CD4-positive, alpha-beta memory T cell (primary cell): ENCODE measurements around the gene TBC1D32. TPM values are rescaled to one million over a fixed set of nuclear protein-coding genes. Genes with fewer than 3 reads are reported as not detected.
"Not testable (repeated sequence)": the region's sequence is repeated elsewhere in the genome, so short reads cannot be mapped to it uniquely, and the experiment has no call there.

Source experiments
- CTCF ChIA-PET: fragments of 350-600 bp; sonication (Branson Sonifier 250); formaldehyde crosslinking; loops from one replicate; lab custom pipeline; 2021; ENCODE audit warnings: inconsistent platforms; ENCODE audit not compliant: partially characterized antibody; lab: Charles Lee
- POLR2A ChIA-PET: fragments of 350-600 bp; sonication (Branson Sonifier 250); formaldehyde crosslinking; loops from one replicate; lab custom pipeline; 2021; ENCODE audit not compliant: partially characterized antibody; lab: Charles Lee
- DNase-seq, 5 donors: peaks; one replicate each; pipeline versions ENCODE4 v3.0.0 to v3.0.0-alpha.2; 2020 to 2022; ENCODE audit warnings: mixed read lengths in 1 of 5
- H3K27ac ChIP-seq: one replicate; pipeline ENCODE4 v1.7.0; 2013; ENCODE audit warnings: low read depth, low read length
- H3K27me3 ChIP-seq: 2 replicates; pipeline ENCODE4 v1.7.0; 2013; ENCODE audit warnings: mild to moderate bottlenecking, low read length, moderate library complexity; ENCODE audit not compliant: insufficient read depth
- H3K36me3 ChIP-seq: 2 replicates; pipeline ENCODE4 v1.7.0; 2013; ENCODE audit warnings: mild to moderate bottlenecking, low read length, moderate library complexity; ENCODE audit not compliant: insufficient read depth
- H3K4me1 ChIP-seq: 2 replicates; pipeline ENCODE4 v1.7.0; 2013; ENCODE audit warnings: mild to moderate bottlenecking, low read length, moderate library complexity; ENCODE audit not compliant: insufficient read depth
- H3K4me3 ChIP-seq, 2 donors: one replicate each; pipeline ENCODE4 v1.7.0; 2013; ENCODE audit warnings: low read length in 2 of 2, mild to moderate bottlenecking in 1 of 2
- H3K9me3 ChIP-seq, 2 donors: one replicate each; pipeline ENCODE4 v1.7.0; 2013; ENCODE audit warnings: low read length in 2 of 2, control low read depth in 1 of 2; ENCODE audit not compliant: control insufficient read depth in 1 of 2
- H3K27ac Mint-ChIP-seq, 7 donors: one replicate each; pipeline ENCODE4 v1.8.0; 2020 to 2021; ENCODE audit warnings: mixed read lengths in 7 of 7, mild to moderate bottlenecking in 6 of 7, inconsistent platforms in 3 of 7, moderate library complexity in 3 of 7
- H3K27me3 Mint-ChIP-seq, 2 donors: one replicate each; pipeline ENCODE4 v1.8.0; 2020 to 2021; ENCODE audit warnings: mixed read lengths in 2 of 2
- H3K36me3 Mint-ChIP-seq, 2 donors: one replicate each; pipeline ENCODE4 v1.8.0; 2020 to 2021; ENCODE audit warnings: mixed read lengths in 2 of 2, inconsistent platforms in 1 of 2, mild to moderate bottlenecking in 1 of 2
- H3K4me1 Mint-ChIP-seq, 4 donors: one replicate each; pipeline ENCODE4 v1.8.0; 2020 to 2021; ENCODE audit warnings: mixed read lengths in 4 of 4, mild to moderate bottlenecking in 1 of 4
- H3K4me3 Mint-ChIP-seq, 8 donors: one replicate each; pipeline ENCODE4 v1.8.0; 2020 to 2021; ENCODE audit warnings: mixed read lengths in 8 of 8, mild to moderate bottlenecking in 7 of 8, moderate library complexity in 6 of 8, inconsistent platforms in 3 of 8
- H3K9me3 Mint-ChIP-seq, 8 donors: one replicate each; pipeline ENCODE4 v1.8.0; 2020 to 2021; ENCODE audit warnings: mixed read lengths in 8 of 8, mild to moderate bottlenecking in 5 of 8, inconsistent platforms in 3 of 8, moderate library complexity in 1 of 8
- intact Hi-C: fragments of 100-400 bp; cut with micrococcal nuclease; formaldehyde crosslinking; loops from one replicate; pipeline ENCODE4 v1.15.1; 2023
- polyA plus RNA-seq, 2 donors: library from polyadenylated mRNA; unstranded; fragments of 300-500 nt; fragmentation: Illumina TruSeq; gene quantifications; one replicate each; pipeline ENCODE4 v1.2.3, GENCODE V29; 2021
- total RNA-seq, 2 experiments: library from RNA; stranded (reverse); gene quantifications; one replicate each; pipeline ENCODE4 v1.2.3, GENCODE V29; 2021

The TBC1D32 gene
- total and polyA plus RNA-seq, 4 experiments from 2014 or later: 5.5 to 13.2 (median 11.2) TPM; not detected in 1

GRCh38 chr6:121223212-121223611 is 111.1 kb downstream of the TBC1D32 start:
- H3K27me3 ChIP-seq: no peaks in the 10 kb centered on the region
- H3K27ac ChIP-seq: no peak overlapping the region
- Mint-ChIP-seq H3K27me3 (no peaks in the 10 kb centered on the region), H3K27ac (no peak overlapping the region), H3K4me3 (no peak overlapping the region), H3K9me3 (peaks cover 0 to 10% (median 2%) of the 10 kb centered on the region in 8 donors), H3K4me1 (no peaks in the 10 kb centered on the region), H3K36me3 (peaks cover 40 to 41% of the 10 kb centered on the region in 2 donors)
- POLR2A ChIA-PET: no interaction called here
- H3K4me1 ChIP-seq: no peaks in the 10 kb centered on the region
- no peak for DNase-seq
- no peak overlapping the region for H3K4me3 ChIP-seq
- H3K9me3 ChIP-seq: no peaks in the 10 kb centered on the region
- no peaks in the 10 kb centered on the region for H3K36me3 ChIP-seq
- CTCF ChIA-PET: no interaction called here
- intact Hi-C loops: no loop called here

DNA sequence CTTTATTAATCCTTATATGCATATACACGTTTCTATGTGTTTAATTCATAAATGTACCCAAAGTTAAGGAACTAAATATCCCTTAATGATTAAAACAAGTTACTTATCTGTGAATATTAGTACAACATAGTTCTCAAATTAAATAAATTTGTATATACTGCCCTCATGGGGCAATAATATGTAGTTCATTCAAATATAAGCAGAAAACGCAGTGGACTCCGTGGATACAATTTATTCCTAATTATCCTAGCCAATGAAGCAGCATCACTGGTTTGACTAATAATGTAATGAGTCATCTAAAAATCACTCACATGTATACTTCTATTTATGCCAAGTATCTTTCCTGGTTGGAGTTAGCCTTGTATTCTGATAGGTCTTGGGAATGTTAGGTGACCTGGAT is 111.6 kb downstream of the TBC1D32 start:
- peaks cover 43 to 45% of the 10 kb centered on the region in 2 donors for H3K36me3 Mint-ChIP-seq
- H3K27ac Mint-ChIP-seq: no peak overlapping the region
- Histone ChIP-seq H3K4me3 (no peak overlapping the region), H3K27me3 (no peaks in the 10 kb centered on the region), H3K36me3 (no peaks in the 10 kb centered on the region), H3K9me3 (no peaks in the 10 kb centered on the region), H3K4me1 (no peaks in the 10 kb centered on the region), H3K27ac (no peak overlapping the region)
- H3K4me1 Mint-ChIP-seq: no peaks in the 10 kb centered on the region
- H3K4me3 Mint-ChIP-seq: no peak overlapping the region
- DNase-seq: no peak
- peaks cover 0 to 10% (median 3%) of the 10 kb centered on the region in 8 donors for H3K9me3 Mint-ChIP-seq
- intact Hi-C loops: no loop called here
- POLR2A ChIA-PET: no interaction called here
- no peaks in the 10 kb centered on the region for H3K27me3 Mint-ChIP-seq
- CTCF ChIA-PET: no interaction called here

GRCh38 chr6:121216928-121217327 is 117.4 kb downstream of the TBC1D32 start:
- no peak overlapping the region for H3K27ac Mint-ChIP-seq
- no peaks in the 10 kb centered on the region for H3K4me1 ChIP-seq
- no peak overlapping the region for H3K4me3 ChIP-seq
- no peak overlapping the region for H3K27ac ChIP-seq
- H3K9me3 Mint-ChIP-seq: peaks cover 7 to 39% (median 23%) of the 10 kb centered on the region in 8 donors
- ChIA-PET CTCF (no interaction called here), POLR2A (no interaction called here)
- intact Hi-C loops: no loop called here
- peaks cover 84 to 92% of the 10 kb centered on the region in 2 donors for H3K36me3 Mint-ChIP-seq
- H3K4me3 Mint-ChIP-seq: no peak overlapping the region
- H3K9me3 ChIP-seq: peaks cover 0 to 3% of the 10 kb centered on the region in 2 donors
- no peak for DNase-seq
- H3K36me3 ChIP-seq: no peaks in the 10 kb centered on the region
- no peaks in the 10 kb centered on the region for H3K27me3 ChIP-seq
- no peaks in the 10 kb centered on the region for H3K27me3 Mint-ChIP-seq
- H3K4me1 Mint-ChIP-seq: no peaks in the 10 kb centered on the region

DNA sequence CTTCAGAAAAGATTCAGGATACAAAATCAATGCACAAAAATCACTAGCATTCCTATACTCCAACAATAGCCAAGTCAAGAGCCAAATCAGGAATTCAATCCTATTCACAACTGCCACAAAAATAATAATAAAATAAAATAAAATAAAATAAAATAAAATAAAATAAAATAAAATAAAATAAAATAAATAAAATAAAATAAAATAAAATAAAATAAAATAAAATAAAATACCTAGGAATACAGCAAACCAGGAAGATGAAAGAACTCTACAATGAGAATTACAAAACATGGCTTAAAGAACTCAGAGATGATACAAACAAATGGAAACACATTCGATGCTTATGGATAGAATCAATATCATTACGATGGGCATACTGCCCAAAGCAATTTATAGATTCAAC is 120.9 kb downstream of the TBC1D32 start:
- H3K27ac Mint-ChIP-seq, H3K27me3 Mint-ChIP-seq, POLR2A ChIA-PET, CTCF ChIA-PET, H3K4me1 Mint-ChIP-seq, H3K9me3 ChIP-seq, H3K27me3 ChIP-seq, H3K36me3 ChIP-seq, DNase-seq, H3K4me3 ChIP-seq, H3K4me3 Mint-ChIP-seq, H3K27ac ChIP-seq, intact Hi-C loops, H3K4me1 ChIP-seq: not testable (repeated sequence)
- Mint-ChIP-seq H3K36me3 (peaks cover 65 to 83% of the 10 kb centered on the region in 2 donors), H3K9me3 (peaks cover 3 to 39% (median 21%) of the 10 kb centered on the region in 8 donors)

DNA sequence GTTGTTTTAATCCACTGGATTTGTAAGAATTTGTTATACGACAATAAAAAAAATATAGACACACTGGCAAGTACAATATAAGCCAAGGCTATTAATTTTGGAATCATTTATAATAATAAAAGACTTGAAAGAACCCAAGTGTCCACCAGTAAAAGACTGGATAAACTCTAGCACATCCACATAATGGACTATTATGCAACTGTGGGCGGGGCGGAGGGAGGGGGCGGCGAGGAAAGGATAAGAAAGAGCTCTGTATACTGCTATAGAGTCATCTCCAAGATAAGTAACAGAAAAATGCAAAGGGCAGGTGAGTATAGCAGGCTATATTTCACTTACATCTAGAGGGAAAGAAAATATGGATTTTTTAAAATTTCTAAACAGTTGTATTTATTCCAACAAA is 123.3 kb downstream of the TBC1D32 start:
- H3K4me1 Mint-ChIP-seq: no peaks in the 10 kb centered on the region
- H3K36me3 Mint-ChIP-seq: peaks cover 49 to 67% of the 10 kb centered on the region in 2 donors
- peaks cover 0 to 3% of the 10 kb centered on the region in 2 donors for H3K9me3 ChIP-seq
- H3K27me3 Mint-ChIP-seq: no peaks in the 10 kb centered on the region
- no peaks in the 10 kb centered on the region for H3K4me1 ChIP-seq
- H3K27ac Mint-ChIP-seq: no peak overlapping the region
- CTCF ChIA-PET: no interaction called here
- no peaks in the 10 kb centered on the region for H3K36me3 ChIP-seq
- H3K27me3 ChIP-seq: no peaks in the 10 kb centered on the region
- H3K9me3 Mint-ChIP-seq: peaks cover 3 to 27% (median 16%) of the 10 kb centered on the region in 8 donors
- no peak for DNase-seq
- POLR2A ChIA-PET: no interaction called here
- H3K4me3 ChIP-seq: no peak overlapping the region
- intact Hi-C loops: no loop called here
- H3K27ac ChIP-seq: no peak overlapping the region
- no peak overlapping the region for H3K4me3 Mint-ChIP-seq

DNA sequence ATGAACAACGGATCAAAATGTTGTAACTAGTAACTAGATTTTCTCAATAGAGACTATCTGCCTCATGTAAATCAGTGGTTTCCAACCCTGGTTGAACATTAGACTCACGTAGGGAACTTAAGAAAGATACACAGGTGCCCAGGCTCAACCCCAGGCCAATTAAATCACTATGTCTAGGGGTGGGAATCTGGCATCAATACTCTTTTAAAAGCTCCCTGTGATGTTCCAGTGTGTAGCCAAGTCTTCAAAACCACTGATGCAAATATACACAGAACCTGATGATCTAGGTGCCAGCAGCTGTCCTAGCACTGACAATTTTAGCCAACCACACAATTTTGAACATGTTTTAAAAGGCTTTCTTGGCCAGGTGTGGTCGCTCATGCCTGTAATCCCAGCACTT is 128.7 kb downstream of the TBC1D32 start:
- intact Hi-C loops: no loop called here
- H3K27me3 Mint-ChIP-seq: no peaks in the 10 kb centered on the region
- no peak overlapping the region for H3K4me3 Mint-ChIP-seq
- Histone ChIP-seq H3K9me3 (no peaks in the 10 kb centered on the region), H3K36me3 (no peaks in the 10 kb centered on the region), H3K4me3 (no peak overlapping the region), H3K27ac (no peak overlapping the region), H3K4me1 (no peaks in the 10 kb centered on the region), H3K27me3 (no peaks in the 10 kb centered on the region)
- ChIA-PET POLR2A (no interaction called here), CTCF (no interaction called here)
- peaks cover 0 to 3% (median 0%) of the 10 kb centered on the region in 8 donors for H3K9me3 Mint-ChIP-seq
- H3K4me1 Mint-ChIP-seq: no peaks in the 10 kb centered on the region
- no peak for DNase-seq
- peaks cover 18 to 35% of the 10 kb centered on the region in 2 donors for H3K36me3 Mint-ChIP-seq
- H3K27ac Mint-ChIP-seq: no peak overlapping the region

GRCh38 chr6:121201105-121201504 is 133.2 kb downstream of the TBC1D32 start:
- Mint-ChIP-seq H3K27ac (no peak overlapping the region), H3K36me3 (peaks cover 14 to 42% of the 10 kb centered on the region in 2 donors), H3K27me3 (no peaks in the 10 kb centered on the region), H3K4me1 (no peaks in the 10 kb centered on the region), H3K4me3 (no peak overlapping the region), H3K9me3 (peaks cover 0 to 3% (median 0%) of the 10 kb centered on the region in 8 donors)
- H3K9me3 ChIP-seq: no peaks in the 10 kb centered on the region
- H3K4me3 ChIP-seq: no peak overlapping the region
- H3K4me1 ChIP-seq: no peaks in the 10 kb centered on the region
- no peak overlapping the region for H3K27ac ChIP-seq
- no peaks in the 10 kb centered on the region for H3K27me3 ChIP-seq
- no peak for DNase-seq
- intact Hi-C loops: no loop called here
- ChIA-PET POLR2A (no interaction called here), CTCF (no interaction called here)
- no peaks in the 10 kb centered on the region for H3K36me3 ChIP-seq

DNA sequence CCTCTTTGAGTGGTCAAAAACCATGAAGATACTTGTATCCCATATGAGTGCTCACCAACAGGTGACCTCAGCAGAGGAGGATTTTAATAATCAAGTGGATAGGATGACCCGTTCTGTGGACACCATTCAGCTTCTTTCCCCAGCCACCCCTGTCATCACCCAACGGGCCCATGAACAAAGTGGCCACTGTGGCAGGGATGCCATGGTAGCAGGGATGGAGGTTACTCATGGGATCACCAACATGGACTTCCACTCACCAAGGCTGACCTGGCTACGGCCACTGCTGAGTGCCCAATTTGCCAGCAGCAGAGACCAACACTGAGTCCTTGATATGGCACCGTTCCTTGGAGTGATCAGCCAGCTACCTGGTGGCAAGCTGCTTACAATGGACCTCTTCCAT is 138.2 kb downstream of the TBC1D32 start:
- H3K9me3 ChIP-seq, intact Hi-C loops, CTCF ChIA-PET, H3K9me3 Mint-ChIP-seq, H3K27ac Mint-ChIP-seq, H3K4me3 Mint-ChIP-seq, H3K4me1 ChIP-seq, H3K36me3 ChIP-seq, H3K27me3 Mint-ChIP-seq, H3K27ac ChIP-seq, H3K4me1 Mint-ChIP-seq, H3K4me3 ChIP-seq, DNase-seq, H3K27me3 ChIP-seq, POLR2A ChIA-PET: not testable (repeated sequence)
- peaks cover 20 to 47% of the 10 kb centered on the region in 2 donors for H3K36me3 Mint-ChIP-seq
